Natural killer cell (primary cell): ENCODE measurements around the gene GRHL1. TPM values are rescaled to one million over a fixed set of nuclear protein-coding genes. Genes with fewer than 3 reads are reported as not detected.
A peak's percentile ranks its signal among the peaks of the same experiment; 100 is the strongest.

Experiments used
- ATAC-seq, 3 donors: fragments of 150-1000 bp in 2 of 3; fragments of 200-7000 bp in 1 of 3; cut with Tn5 transposase; 1 replicate in 1 of 3; 2 replicates in 2 of 3; pipeline ENCODE4 v1.10.0; 2021; ENCODE audit warnings: mild to moderate bottlenecking in 2 of 3, moderate library complexity in 2 of 3
- DNase-seq, 2 donors: peaks; one replicate each; pipeline versions ENCODE4 v3.0.0 to v3.0.0-alpha.2; 2013 to 2021; ENCODE audit warnings: mixed read lengths in 1 of 2
- H3K27ac ChIP-seq: one replicate; pipeline ENCODE4 v1.5.1; 2013; ENCODE audit warnings: mild to moderate bottlenecking, low read length
- H3K27me3 ChIP-seq: one replicate; pipeline ENCODE4 v1.6.1; 2013; ENCODE audit warnings: low read length; ENCODE audit not compliant: control insufficient read depth, insufficient read depth
- H3K36me3 ChIP-seq: one replicate; pipeline ENCODE4 v1.6.1; 2013; ENCODE audit warnings: low read length; ENCODE audit not compliant: control insufficient read depth, insufficient read depth
- H3K4me1 ChIP-seq: one replicate; pipeline ENCODE4 v1.6.1; 2013; ENCODE audit warnings: low read length; ENCODE audit not compliant: control insufficient read depth, insufficient read depth
- H3K4me3 ChIP-seq: one replicate; pipeline ENCODE4 v1.5.1; 2013; ENCODE audit warnings: low read length
- H3K9me3 ChIP-seq: one replicate; pipeline ENCODE4 v1.6.1; 2013; ENCODE audit warnings: low read length; ENCODE audit not compliant: control insufficient read depth, insufficient read depth
- H3K27ac Mint-ChIP-seq, 2 donors: one replicate each; pipeline ENCODE4 v1.8.0; 2022; ENCODE audit warnings: mild to moderate bottlenecking in 2 of 2, mixed read lengths in 2 of 2, moderate library complexity in 1 of 2
- H3K27me3 Mint-ChIP-seq, 2 donors: one replicate each; pipeline ENCODE4 v1.8.0; 2022; ENCODE audit warnings: low read depth in 2 of 2, mixed read lengths in 2 of 2
- H3K36me3 Mint-ChIP-seq: one replicate; pipeline ENCODE4 v1.8.0; 2022; ENCODE audit warnings: mixed read lengths
- H3K4me1 Mint-ChIP-seq, 2 donors: one replicate each; pipeline ENCODE4 v1.8.0; 2022; ENCODE audit warnings: mixed read lengths in 2 of 2
- H3K4me3 Mint-ChIP-seq: one replicate; pipeline ENCODE4 v1.8.0; 2022; ENCODE audit warnings: mild to moderate bottlenecking, moderate library complexity, mixed read lengths
- H3K9me3 Mint-ChIP-seq, 2 donors: one replicate each; pipeline ENCODE4 v1.8.0; 2022; ENCODE audit warnings: mixed read lengths in 2 of 2
- CTCF ChIP-seq: fragments of 200-600 bp; IDR thresholded peaks from one replicate; pipeline ENCODE4 v1.8.0; 2022; ENCODE audit warnings: antibody characterized with exemption
- WGBS: methylation state at CpG from one replicate; pipeline ENCODE4 v1.1.7; 2013; ENCODE audit warnings: missing lambda C conversion rate; ENCODE audit not compliant: insufficient coverage; 5-methylcytosine and 5-hydroxymethylcytosine counted together
- intact Hi-C: fragments of 100-400 bp; cut with micrococcal nuclease; formaldehyde crosslinking; loops from one replicate; pipeline ENCODE4 v1.14.2; 2022
- total RNA-seq, 4 donors: library from RNA; stranded (reverse); fragments of 120-200 nt in 1 of 4; gene quantifications; one replicate each; pipeline versions ENCODE4 v1.2.3 to v1.2.4, GENCODE V29; 2013 to 2022

Gene GRHL1
- total RNA-seq, 3 donors from 2014 or later (not counting 1 experiment from before 2014, with no cell fraction given), result 1.6 to 3.6 (median 3.2) TPM

- ATAC-seq (peak in 1 of 3 donors; percentile 17), DNase-seq (no peak)
- Histone ChIP-seq H3K4me3 (no peak overlapping the region), H3K27me3 (no peaks in the 10 kb centered on the region), H3K9me3 (no peaks in the 10 kb centered on the region), H3K36me3 (no peaks in the 10 kb centered on the region), H3K27ac (no peak overlapping the region), H3K4me1 (peaks cover 75% of the 10 kb centered on the region)
- H3K27me3 Mint-ChIP-seq, result no peaks in the 10 kb centered on the region
- peaks cover 28 to 51% of the 10 kb centered on the region in 2 donors for H3K4me1 Mint-ChIP-seq
- no peak for TF ChIP-seq CTCF
- H3K27ac Mint-ChIP-seq, result peak overlapping the region; percentile 81 to 85
- WGBS, result 40% methylated on average over 3 of the region's 3 CpGs
- intact Hi-C loops, result no loop called here
- H3K36me3 Mint-ChIP-seq, result no peaks in the 10 kb centered on the region
- no peaks in the 10 kb centered on the region for H3K9me3 Mint-ChIP-seq
- peak overlapping the region; percentile 52 for H3K4me3 Mint-ChIP-seq
Observed at GRCh38 chr2:10035053-10035422, 83.5 kb downstream of the GRHL1 start.

DNA sequence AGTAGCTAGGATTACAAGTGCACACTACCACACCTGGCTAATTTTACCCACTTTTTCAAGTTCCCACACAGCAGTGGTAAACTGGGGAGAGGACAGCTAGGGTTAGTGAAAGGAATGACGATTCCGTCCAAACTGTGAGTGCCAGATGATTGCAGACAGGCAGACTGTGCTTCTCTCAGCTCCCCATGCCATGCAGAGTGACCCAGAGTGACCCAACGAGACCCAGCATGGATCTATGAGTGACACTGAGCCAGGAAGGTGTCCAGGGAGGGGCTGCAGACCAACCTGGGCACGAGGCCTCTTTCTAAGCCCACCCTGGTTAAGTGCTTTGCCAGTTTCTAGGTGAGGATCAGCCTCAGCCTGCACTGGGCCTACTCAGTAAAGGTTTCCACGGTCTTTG lies 84.1 kb downstream of the GRHL1 start:
- DNase-seq, result no peak
- H3K9me3 Mint-ChIP-seq, result no peaks in the 10 kb centered on the region
- Histone ChIP-seq H3K27ac (no peak overlapping the region), H3K4me3 (no peak overlapping the region), H3K36me3 (no peaks in the 10 kb centered on the region), H3K4me1 (peaks cover 69% of the 10 kb centered on the region), H3K27me3 (no peaks in the 10 kb centered on the region), H3K9me3 (no peaks in the 10 kb centered on the region)
- H3K27ac Mint-ChIP-seq, result peak overlapping the region; percentile 81 to 85
- WGBS, result 74% methylated on average over 5 of the region's 5 CpGs
- no peak for ATAC-seq
- intact Hi-C loops, result no loop called here
- H3K36me3 Mint-ChIP-seq, result no peaks in the 10 kb centered on the region
- peaks cover 24 to 49% of the 10 kb centered on the region in 2 donors for H3K4me1 Mint-ChIP-seq
- no peak for TF ChIP-seq CTCF
- peak overlapping the region; percentile 45 for H3K4me3 Mint-ChIP-seq
- no peaks in the 10 kb centered on the region for H3K27me3 Mint-ChIP-seq

- no peaks in the 10 kb centered on the region for H3K9me3 ChIP-seq
- no peaks in the 10 kb centered on the region for H3K36me3 ChIP-seq
- H3K27ac ChIP-seq, result peak overlapping the region; percentile 14
- H3K36me3 Mint-ChIP-seq, result no peaks in the 10 kb centered on the region
- ATAC-seq (peak; percentile 91 to 95 (median 94)), DNase-seq (peak; percentile 60 to 78)
- H3K4me1 ChIP-seq, result peaks cover 63% of the 10 kb centered on the region
- no peaks in the 10 kb centered on the region for H3K9me3 Mint-ChIP-seq
- H3K4me1 Mint-ChIP-seq, result peaks cover 24 to 47% of the 10 kb centered on the region in 2 donors
- intact Hi-C loops, result no loop called here
- TF ChIP-seq CTCF, result peak; percentile 34
- no peaks in the 10 kb centered on the region for H3K27me3 ChIP-seq
- peak overlapping the region; percentile 81 to 85 for H3K27ac Mint-ChIP-seq
- H3K4me3 ChIP-seq, result no peak overlapping the region
- H3K4me3 Mint-ChIP-seq, result peak overlapping the region; percentile 45
- 51% methylated on average over 14 of the region's 14 CpGs for WGBS
- H3K27me3 Mint-ChIP-seq, result no peaks in the 10 kb centered on the region
Observed at GRCh38 chr2:10036095-10036884, 84.8 kb downstream of the GRHL1 start.
